Limb (tissue), 2 donors: Measurements from ENCODE around the gene ABCF3.
A peak's percentile ranks its signal among the peaks of the same experiment; 100 is the strongest.

Experiments used
- DNase-seq, 2 donors: peaks; one replicate each; pipeline ENCODE4 v3.0.0-alpha.2; 2016; ENCODE audit errors: extremely low spot score in 2 of 2

Gene ABCF3

DNA sequence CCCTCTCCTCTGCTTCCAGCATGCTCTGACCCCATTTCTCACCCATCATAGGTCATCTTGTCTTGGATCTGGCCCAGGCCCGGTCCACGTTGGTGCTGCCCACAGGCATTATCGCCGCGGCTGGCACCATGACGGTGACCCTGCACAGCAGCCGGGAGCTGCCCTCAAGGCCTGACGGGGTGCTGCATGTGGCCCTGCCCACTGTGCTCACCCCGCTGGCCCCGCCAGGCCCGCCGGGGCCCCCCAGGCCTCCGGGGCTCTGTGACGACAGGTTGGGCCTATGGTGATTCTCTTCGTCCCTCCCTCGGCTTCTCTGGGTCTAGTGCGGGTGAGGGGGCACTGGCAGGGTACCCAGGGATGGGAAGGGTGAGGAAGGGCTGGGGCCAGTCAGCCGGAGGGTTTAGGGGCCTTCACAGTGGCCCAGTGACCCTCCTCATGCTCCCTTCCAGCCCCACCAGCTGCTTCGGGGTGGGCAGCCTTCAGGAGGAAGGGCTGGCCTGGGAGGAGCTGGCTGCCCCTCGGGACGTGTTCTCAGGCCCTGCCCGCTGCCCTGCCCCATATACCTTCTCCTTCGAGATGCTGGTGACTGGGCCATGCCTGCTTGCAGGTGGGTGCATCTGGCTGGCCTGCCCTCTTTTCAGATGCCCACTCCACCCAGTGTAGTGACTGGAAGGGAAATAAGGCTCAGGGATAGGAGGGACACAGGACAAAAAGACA is 47.3 kb downstream of the ABCF3 start:
- DNase-seq: no peak

DNA sequence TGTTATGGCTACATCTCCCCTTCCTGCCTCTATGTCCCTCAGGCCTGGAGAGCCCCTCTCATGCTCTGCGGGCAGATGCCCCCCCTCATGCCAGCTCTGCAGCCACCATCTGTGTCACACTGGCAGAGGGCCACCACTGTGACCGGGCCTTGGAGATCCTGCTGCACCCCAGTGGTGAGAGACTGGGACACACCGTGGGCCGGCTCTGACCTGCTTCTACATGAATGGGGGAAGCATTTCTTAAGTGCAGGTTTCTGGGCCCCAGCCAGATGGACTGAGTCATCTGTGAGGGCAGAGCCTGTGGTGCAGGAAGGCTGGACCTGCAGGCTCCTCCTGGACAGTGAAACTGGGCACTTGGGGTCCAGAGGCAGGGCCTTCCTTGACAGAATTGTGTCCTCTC is 48.2 kb downstream of the ABCF3 start:
- DNase-seq: no peak

DNA sequence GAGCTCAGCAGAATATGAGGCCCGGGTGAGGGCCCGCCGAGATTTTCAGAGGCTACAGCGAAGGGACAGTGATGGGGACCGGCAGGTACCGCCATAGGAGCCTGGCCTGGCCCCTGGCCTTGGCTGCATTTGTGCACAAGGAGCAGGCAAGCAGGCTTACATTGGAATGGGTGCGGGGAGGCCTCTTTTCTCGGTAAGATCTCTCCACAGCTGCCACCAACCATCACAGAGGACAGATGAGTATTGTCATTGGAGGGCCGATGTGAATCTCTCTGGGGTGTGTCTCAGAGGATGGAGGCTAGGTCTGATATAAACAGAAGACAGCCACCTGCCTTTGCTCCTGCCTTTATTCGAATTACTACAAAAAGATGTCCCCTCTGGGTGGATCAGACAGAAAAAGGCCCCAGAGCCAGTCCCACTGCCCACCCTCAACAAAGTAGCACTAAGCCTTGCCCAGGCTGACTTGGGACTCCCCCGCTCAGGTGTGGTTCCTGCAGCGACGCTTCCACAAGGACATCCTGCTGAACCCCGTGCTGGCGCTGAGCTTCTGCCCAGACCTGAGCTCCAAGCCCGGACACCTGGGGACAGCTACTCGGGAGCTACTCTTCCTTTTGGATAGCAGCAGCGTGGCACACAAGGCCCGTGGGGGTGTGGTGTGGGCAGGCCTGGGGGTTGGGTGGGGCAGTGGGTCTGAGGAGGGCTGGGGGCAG is 48.8 kb downstream of the ABCF3 start:
- no peak for DNase-seq

DNA sequence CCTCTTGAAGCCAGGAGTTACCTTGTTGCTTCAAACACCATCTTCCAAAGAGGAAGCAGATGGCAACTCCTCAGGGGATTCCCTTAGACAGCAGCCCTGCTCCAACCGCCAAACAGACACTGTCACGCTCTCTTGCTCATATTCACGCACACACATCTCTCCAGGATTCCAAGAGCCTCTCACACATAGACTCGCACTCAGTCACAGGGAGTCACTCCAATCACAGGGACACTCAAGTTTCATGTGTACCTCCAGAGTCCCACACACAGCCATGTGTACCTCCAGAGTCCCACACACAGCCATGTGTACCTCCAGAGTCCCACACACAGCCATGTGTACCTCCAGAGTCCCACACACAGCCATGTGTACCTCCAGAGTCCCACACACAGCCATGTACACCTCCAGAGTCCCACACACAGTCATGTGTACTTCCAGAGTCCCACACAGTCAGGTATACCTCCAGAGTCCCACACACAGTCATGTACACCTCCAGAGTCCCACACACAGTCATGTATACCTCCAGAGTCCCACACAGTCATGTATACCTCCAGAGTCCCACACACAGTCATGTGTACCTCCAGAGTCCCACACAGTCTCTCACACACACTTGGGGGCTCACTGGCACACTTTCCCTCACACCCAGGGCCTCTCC is 49.5 kb downstream of the ABCF3 start:
- no peak for DNase-seq

DNA sequence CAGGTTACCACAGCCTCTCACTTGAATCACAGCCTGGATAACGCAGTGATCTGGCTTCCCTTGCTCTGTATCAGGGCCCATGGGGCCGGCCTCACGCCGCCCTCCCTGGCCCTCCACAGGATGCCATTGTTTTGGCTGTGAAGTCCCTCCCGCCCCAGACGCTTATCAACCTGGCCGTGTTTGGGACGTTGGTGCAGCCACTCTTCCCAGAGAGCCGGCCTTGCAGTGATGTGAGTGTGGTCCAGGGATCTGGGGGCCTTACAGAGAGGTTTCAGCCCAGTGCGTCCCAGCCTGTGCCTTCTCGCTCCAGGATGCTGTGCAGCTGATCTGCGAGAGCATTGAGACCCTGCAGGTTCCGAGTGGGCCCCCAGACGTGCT is 50.0 kb downstream of the ABCF3 start:
- DNase-seq: no peak

DNA sequence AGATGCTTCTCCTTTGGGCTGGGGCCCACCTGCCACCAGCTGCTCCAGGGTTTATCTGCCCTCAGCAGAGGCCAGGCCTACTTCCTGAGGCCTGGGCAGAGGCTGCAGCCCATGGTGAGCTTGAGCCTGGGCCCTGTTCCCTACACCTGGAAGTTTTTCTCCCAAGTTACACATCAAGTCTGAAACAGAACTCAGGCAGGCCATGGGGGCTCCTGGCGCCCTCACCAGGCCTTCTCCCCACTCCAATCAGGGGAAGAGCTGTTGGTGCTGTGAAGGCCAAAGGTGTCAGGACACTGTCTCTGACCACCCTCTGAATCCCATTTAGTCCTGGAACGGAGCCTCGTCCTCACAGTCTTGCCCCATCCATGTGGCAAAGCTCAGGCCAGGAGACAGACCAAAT is 50.6 kb downstream of the ABCF3 start:
- DNase-seq: no peak

DNA sequence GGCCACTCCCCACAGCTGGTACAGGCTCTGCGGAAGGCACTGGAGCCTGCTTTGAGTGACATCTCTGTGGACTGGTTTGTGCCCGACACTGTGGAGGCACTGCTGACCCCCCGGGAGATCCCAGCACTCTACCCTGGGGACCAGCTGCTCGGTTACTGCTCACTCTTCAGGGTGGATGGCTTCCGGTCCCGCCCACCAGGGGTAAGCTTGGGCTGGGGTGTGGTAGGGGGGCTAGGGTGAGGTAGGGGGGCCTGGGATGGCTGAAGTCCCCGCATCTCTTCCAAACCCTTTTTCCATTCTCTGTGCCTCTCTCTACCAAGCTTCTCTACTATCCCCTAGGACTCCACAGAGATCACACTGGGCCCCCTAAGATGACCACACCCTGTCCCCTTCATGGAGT is 51.2 kb downstream of the ABCF3 start:
- DNase-seq: no peak

DNA sequence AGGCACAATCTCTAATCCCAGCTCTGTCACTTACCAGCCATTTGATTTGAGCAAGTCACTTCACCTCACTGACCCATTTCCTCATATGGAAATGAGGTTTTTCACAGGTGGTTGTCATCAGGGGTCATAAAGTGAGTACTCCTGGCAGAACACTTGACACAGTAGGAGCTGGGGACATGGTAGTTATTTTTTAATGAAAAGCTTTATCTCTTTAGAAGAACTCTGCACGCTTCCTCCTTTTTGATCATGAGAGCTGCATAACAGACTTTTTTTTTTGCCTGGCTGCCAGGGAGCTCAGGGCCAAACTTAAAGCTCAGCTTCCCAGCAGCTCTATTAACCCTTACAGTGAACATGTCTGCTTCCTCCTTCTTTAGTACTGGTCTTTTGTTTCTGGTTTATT is 51.8 kb downstream of the ABCF3 start:
- DNase-seq: no peak

DNA sequence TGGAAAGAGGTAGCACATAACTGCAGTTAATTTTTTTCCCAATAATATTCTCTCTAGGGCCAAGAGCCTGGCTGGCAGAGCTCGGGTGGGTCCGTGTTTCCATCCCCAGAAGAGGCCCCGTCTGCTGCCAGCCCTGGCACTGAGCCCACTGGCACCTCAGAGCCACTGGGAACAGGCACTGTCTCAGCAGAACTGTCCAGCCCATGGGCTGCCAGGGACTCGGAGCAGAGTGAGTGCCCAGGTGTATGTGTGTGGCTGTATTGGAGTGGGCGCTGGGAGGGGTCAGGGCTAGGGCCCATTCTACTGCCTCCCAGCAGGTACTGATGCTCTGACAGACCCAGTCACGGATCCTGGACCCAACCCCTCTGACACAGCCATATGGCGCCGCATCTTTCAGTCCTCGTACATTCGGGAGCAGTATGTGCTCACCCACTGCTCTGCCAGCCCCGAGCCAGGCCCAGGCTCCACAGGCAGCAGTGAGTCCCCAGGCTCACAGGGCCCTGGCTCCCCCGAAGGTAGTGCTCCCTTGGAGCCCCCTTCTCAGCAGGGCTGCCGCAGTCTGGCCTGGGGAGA is 52.3 kb downstream of the ABCF3 start:
- no peak for DNase-seq

DNA sequence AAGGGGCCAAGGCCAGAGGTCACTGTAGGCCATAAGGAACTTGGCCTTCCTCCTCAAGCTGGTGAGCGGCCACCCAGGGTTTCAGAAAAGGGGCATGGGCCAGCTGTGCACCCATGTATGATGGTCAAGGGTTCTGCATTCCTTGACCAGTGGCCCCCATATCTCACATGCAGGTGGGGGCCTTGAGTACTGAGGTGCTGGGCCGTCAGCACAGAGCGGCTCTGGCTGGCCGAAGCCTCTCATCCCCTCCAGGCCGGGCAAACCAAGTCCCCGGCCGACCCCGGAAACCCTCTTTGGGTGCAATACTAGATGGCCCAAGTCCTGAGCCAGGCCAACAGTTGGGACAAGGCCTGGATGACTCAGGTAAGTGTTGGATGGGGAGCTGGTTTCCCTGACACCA is 53.2 kb downstream of the ABCF3 start:
- DNase-seq: no peak

DNA sequence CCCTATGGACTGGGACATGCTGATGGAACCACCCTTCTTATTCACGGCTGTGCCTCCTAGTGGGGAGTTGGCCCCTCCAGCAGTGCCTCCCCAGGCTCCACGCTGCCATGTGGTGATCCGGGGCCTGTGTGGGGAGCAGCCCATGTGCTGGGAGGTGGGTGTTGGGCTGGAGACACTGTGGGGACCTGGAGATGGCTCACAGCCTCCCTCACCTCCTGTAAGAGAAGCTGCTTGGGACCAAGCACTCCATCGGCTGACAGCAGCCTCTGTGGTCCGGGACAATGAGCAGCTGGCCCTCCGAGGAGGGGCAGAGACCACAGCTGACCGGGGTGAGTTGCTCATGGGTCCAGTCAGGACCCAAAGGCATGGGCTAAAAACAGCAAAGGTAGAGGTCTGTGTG is 53.7 kb downstream of the ABCF3 start:
- DNase-seq: no peak

DNA sequence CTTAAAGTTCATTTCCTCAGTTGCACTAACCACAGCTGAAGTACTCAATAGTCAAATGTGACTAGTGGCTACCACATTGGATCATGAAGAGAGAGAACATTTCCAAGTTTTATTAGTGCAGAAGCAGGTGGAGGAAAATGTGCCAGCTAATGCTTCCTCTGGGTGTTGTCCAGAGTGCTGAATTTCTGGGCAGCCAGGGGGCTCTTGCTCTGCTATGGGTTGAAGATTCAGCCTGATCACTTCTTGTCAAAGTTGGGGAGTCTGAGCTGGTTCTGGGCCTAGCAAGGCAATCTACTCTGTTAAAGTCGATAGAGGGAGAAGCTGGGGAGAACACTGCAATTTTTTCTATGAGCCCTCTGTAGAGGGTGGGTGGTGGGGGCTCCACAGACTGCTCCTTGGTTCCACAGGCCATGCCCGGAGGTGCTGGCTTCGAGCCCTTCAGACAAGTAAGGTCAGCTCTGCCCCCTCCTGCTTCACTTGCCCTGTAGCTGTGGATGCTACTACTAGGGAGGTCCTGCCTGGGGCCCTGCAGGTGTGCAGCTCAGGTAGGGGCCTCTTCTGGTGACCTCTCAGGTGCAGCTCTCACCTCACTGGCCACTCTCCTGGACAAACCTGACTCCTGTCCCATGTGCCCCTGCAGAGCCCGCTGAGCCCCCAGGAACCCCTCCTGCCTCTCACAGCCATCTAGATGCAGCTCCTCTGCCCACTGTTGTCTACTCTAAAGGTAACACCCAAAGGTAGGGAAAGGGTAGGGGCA is 54.6 kb downstream of the ABCF3 start:
- peak in 1 of 2 donors; percentile 57 for DNase-seq

DNA sequence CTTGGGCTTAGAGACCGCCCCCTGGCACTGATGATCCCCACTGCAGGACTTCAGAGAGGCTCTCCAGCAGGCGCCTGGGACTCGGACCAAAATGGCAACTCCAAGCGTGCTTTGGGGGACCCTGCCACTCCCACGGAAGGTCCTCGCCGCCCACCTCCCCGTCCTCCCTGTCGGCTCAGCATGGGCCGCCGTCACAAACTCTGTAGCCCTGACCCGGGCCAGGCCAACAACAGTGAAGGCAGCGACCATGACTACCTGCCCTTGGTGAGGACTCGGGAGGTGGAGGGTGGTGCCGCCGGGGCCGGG is 55.1 kb downstream of the ABCF3 start:
- no peak for DNase-seq

DNA sequence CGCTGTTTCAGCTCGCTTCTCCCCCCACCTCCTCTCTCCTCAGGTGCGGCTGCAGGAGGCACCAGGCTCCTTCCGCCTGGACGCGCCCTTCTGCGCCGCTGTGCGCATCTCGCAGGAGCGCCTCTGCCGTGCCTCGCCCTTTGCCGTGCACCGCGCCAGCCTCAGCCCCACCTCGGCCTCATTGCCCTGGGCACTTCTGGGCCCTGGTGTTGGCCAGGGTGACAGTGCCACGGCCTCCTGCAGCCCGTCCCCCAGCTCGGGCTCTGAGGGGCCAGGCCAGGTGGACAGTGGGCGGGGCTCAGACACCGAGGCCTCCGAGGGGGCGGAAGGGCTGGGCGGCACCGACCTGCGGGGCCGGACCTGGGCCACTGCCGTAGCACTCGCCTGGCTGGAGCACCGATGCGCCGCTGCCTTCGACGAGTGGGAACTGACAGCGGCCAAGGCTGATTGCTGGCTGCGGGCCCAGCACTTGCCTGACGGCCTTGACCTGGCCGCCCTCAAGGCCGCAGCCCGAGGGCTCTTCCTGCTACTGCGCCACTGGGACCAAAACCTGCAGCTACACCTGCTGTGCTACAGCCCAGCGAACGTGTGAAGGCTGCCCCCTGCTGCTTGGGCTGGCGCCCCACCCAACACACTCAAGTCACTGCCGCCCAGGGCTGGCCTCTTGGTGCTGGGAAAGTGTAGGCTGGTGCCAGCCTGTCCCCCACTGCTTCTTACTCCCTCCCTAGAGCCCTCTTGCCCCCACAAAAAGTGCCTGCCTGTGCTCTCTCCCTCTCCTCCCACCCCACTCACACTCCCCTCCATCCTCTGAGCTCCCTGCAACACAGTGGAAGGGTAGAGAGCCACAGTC is 55.7 kb downstream of the ABCF3 start:
- no peak for DNase-seq

DNA sequence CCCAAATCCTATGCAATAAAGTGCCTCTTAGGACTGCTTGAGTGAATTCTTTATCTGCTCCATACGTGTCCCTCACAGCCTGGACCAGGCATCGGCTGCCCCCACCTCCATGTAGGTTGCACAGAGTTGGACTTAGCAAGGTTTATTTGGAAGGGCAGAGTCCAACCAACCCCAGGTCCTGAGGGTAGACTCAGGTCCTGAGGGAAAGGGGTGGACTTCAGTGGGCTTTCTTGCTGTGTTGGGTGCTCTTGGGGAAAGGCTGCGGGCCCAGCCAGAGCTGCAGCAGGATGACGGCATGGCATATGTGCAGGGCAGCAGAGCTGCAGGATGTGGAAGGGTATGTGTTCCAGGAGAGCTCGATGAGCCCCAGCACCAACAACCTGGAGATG is 56.3 kb downstream of the ABCF3 start:
- DNase-seq: no peak
